ENCODE data around the gene PARPBP.
"Not testable (repeated sequence)": the region's sequence is repeated elsewhere in the genome, so short reads cannot be mapped to it uniquely, and the experiment has no call there.

PARPBP gene, protein sequence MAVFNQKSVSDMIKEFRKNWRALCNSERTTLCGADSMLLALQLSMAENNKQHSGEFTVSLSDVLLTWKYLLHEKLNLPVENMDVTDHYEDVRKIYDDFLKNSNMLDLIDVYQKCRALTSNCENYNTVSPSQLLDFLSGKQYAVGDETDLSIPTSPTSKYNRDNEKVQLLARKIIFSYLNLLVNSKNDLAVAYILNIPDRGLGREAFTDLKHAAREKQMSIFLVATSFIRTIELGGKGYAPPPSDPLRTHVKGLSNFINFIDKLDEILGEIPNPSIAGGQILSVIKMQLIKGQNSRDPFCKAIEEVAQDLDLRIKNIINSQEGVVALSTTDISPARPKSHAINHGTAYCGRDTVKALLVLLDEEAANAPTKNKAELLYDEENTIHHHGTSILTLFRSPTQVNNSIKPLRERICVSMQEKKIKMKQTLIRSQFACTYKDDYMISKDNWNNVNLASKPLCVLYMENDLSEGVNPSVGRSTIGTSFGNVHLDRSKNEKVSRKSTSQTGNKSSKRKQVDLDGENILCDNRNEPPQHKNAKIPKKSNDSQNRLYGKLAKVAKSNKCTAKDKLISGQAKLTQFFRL

DNA sequence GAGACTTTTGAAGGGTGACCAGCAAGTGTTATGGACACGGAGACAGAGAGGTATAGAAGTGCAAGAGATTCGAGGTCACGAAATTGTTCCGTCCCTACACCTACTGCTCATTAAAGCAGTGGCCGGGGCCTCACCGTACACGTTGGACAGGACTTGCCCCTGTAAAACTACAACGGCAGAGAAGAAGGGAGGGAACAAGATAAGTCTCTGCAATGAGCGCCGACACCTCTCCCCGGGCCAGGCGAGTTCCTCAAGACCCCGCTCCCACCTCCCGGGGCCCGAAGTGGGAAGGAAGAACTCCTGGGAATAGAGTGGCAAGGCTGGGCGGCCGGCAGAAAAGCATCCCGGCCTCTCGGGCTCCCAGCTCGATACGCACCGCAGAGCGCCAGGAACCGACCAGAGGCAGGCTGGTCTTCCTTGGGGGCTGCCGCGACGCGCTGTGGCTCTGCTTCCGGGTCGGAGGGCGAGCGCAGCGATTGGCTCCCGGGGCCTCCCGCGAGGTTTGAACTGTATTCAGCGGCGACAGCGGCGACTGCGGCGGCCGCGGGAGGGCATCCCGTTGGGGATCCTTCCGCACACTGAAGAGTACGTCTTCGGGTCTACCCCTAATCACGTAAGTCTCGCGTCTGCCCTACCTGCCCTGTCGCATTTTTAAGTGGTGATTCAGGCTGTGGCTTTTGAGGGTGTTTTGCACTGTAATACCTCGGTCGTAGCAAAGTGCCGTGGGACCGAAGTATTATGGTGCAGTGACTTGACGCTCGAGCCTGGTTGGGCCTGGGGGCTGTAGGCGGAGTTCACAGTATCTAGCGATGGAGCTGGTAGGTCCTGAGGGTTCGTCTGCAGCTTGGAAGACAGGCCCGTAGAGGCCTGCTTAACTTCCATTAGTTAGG is at the start of gene PARPBP, which contains the start of gene NUP37:
Gene PARPBP (plus strand): TSS at position 510 of the 890 bp plus-strand sequence. CDS start 3,706 bp downstream, outside the sequence.
Gene NUP37 (minus strand): TSS at position 441 of the 890 bp plus-strand sequence. CDS start 1,596 bp downstream, outside the sequence.
- peak; percentile 67 for DNase-seq

DNA sequence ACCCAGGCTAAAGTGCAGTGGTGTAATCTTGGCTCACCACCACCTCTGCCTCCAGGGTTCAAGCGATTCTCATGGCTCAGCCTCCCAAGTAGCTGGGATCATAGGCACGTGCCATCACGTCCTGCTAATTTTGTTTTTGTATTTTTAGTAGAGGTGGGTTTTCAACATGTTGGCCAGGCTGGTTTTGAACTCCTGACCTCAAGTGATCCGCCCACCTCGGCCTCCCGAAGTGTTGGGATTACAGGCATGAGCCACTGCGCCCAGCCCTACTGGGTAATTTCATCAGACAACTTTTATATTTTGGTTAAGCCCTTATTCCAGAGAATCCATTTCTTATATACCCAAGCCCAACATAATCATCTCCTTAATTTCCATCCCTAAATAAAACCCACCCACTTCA is 47.9 kb upstream of the PARPBP start:
- not testable (repeated sequence) for DNase-seq

DNA sequence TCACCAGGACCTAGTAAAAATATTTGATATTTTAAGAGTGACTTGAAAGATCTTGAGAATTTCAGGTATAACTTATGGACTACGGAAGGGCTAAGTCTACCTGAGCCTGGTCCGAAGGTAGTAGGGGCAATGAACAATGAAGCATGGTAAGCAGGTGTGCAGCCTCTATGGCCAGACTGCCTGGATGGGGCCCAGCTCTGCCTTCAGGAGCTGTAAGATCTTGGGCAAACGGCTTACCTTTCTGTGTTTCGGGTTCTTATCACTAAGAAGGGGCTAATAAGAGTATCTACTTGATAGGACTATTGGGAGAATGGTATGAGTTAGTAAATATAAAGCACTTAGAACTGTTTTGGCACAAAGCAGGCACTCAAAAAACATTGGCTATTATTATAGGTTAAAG is 39.1 kb upstream of the PARPBP start:
- DNase-seq: no peak

DNA sequence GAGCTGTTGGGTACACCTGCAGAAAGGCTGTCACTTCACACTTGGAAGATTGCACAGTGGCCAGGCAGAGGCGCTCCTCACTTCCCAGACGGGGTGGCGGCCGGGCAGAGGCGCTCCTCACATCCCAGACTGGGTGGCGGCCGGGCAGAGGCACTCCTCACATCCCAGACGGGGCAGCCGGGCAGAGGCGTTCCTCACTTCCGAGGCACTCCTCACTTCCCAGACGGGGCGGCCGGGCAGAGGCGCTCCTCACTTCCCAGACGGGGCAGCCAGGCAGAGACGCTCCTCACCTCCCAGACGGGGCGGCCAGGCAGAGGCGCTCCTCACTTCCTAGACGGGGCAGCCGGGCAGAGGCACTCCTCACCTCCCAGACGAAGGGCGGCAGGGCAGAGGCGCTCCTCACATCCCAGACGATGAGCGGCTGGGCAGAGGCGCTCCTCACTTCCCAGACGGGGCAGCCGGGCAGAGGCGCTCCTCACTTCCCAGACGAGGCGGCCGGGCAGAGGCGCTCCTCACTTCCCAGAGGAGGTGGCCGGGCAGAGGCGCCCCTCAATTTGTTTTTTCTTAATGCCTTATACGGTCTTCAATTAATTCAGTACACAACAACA is 30.7 kb upstream of the PARPBP start:
- DNase-seq: not testable (repeated sequence)

DNA sequence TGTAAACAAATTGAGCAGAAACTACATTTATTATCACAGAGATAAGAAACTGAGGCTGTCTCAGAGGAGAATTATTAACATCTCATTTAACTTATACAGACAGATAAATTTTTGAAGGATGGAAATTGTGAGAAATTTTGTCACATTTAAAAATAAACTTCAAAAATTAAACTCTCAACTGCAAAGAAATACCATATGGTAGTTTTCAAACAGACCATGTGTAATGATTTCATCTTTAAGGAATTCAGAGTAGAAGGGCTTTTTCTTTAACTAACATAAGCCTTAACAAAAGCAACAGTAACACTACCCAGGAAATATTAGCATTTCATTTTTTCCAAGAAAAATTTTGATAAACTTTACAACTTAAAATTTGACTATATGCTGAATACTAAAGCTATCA is 26.7 kb upstream of the PARPBP start:
- no peak for DNase-seq

DNA sequence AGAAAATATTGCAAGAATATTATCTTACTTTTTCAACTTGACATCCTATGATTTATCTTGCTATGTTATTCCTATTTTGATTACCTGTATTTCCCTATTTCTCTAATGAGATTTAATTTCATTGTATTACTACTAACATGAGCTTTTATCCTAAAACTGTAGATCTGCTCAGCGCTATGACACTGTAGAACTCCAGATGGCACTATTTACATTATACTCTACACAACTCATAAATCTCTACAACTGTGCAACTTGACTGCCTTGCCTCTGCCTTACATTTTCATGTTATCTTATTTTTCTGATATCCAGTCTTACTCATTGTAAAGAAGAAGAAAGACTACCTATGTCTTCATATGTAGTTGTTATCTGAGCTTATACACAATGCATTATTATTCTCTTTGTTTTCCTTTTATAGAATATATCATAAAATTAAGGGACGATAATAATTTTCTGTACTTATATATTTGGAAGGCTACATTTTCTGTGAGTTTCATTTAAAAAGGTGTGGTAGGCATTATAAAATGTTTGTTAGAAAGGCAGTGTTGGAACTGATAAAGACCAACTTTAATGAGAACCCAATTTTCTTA is 24.2 kb upstream of the PARPBP start:
- DNase-seq: peak; percentile 16

DNA sequence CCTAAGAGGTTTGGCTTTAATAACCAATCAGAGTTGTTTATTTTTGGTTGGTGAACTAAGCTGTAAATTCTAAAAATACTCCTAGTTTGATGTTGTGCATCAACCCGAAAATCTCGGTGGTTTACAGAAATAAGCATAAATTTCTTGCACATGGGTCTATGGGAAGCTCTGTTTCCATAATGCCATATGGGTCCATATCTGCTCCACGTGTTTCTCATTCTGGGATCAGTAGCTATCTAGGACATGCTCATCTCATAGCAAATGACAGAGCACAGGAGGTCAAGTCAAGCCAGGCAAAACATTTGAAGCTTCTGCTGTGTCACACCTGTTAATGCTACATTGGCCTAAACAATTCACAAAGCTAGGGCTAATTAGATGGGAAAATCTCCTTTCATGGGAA is 23.1 kb upstream of the PARPBP start:
- peak; percentile 21 for DNase-seq

DNA sequence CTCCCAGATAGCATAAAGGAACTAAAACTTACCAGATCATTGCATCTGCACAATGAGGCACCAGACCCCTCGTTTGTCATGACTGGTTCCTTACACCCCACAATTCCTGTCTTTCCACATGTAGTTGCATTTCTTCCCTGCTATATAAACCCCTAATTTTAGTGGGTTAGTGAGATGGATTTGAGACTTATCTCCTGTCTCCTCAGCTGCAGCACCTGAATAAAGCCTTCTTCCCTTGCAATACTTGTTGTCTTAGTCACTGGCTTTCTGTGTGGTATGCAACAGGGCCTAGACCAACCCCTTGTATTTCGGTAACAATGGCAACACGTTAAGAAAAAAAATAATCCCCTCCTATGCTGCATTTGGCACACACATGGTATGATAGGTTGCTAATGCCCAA is 13.1 kb upstream of the PARPBP start:
- DNase-seq: no peak

DNA sequence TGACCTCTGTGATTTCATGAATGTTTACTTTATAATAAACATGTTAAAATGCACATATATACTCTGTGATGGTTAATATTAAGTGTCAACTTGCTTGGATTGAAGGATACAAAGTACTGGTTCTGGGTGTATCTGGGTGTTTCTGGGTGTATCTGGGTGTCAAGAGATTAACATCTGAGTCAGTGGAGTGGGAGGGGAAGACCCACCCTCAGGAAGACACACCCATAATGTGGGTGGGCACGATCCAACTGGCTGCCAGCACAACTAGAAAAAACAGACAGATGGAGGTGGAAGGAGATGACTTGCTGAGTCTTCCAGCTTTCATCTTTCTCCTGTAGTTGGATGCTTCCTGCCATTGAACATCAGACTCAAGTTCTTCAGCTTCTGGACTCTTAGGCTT is 12.0 kb upstream of the PARPBP start:
- no peak for DNase-seq

DNA sequence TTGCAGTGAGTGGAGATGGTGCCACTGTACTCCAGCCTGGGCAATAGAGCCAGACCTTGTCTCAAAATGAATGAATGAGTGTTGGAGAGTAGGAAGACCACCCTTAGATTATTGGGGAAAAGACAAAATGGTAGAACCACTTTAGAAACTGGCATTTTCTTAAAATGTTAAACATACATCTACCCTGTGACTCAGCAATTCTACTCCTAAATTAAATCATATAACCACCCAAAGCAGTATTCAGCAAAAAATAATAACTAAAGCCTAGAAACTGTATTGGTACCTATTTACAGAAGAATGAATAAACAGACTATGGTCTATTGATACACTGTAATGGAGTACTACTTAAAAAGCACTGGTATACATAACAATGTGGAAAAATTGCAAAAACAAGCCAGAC is 9.2 kb upstream of the PARPBP start:
- DNase-seq: no peak

DNA sequence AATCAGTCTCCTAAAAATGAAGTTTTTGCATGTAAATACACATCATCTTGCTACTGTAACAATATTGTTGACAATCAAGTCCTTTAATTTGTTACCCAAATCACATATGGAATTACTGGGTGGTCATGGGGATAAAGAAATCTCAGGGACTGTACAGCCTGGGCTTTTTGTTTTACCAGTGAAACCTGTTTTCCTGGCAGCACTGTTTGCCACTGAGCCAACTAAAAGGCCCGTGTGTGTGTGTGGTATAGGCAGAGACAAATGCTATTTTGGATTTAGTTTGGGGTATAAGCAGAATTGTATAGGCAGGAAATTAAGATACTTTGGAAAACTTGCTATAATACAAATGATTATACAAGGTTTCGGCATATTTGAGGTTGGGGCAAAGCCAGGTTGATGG is 5.8 kb upstream of the PARPBP start:
- DNase-seq: no peak

DNA sequence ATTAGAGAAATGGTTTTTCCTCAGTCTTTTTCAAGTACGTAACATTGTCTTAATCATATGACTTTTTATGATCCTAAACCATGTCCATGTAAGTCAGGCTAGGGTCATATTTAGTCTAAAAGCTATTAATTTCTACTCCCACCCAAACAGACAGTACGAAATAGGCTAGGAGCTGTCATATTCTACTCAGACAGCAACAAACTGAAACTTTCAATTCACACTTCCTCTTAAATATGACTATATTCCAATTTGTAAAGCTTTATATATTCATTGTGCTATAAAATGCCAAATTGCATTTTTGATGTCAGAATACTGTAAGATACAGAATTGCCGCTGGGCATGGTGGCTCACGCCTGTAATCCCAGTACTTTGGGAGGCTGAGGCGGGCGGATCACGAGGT is 3.6 kb upstream of the PARPBP start:
- DNase-seq: no peak

DNA sequence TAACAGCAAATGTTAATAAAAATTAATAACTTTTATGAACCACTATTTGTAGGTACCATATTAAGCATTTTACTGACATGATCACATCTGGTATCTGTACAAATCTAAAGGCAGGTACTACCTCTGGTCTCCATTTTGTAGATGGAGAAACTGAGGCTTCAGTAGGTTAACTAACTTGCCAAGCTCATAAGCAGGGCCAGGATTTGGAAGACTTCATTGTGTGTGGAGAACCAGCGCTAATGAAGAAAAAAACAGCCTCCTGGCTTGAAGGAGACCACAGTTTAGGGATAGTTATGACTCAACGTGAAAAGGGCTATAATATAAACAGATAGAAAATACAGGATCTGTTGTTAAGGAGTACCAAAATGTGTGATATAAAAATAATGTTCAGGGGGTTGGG is 1.1 kb upstream of the PARPBP start:
- no peak for DNase-seq

DNA sequence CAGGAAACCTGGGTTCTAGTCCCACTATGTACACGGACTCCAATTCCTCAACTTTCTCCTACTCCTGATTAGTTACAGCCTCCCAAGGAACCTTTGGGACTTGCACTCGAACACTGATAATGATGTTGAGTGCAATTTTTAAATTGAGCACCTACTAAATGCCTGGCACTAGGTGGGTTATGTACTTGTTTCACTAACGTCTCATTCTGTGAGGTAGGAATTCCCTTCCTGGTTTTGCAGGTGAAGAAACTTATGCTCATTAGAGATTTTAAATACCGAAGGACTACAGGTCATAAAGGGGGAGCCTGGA is 536 bp downstream of the PARPBP start:
- DNase-seq: no peak

DNA sequence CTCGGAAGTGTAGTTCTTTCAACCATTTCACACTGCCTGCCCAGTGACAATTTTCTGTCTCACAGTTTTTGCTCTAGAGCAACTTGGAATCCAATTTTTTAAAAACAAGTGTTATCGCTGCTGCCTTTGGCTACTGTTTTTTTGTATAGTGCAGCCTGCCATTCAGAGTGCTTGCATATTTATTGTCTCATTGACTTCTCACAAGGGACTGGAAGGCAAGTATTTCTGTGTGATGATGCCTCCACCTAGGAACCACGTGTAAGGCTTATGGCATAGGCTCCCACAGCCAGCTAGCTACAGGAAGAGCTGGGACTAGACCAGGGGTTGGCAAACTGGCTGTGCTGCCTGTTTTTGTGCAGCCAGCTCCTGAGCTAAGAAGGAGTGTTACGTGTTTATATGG is 903 bp downstream of the PARPBP start:
- no peak for DNase-seq

DNA sequence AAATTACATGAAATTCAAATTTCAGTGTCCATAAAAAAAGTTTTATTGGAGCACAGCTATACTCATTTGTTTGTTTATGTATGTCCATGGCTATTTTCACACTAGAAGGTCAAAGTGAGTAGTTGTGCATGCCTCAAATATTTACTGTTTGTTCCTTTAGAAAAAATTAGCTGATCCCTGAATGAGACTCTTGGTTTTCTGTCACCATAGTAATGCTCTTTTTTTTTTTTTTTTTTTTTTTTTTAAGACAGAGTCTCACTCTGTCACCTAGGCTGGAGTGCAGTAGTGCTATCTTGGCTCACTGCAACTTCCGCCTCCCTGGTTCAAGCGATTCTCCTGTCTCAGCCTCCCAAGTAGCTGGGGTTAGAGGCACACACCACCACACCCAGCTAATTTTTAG is 1.3 kb downstream of the PARPBP start:
- not testable (repeated sequence) for DNase-seq

DNA sequence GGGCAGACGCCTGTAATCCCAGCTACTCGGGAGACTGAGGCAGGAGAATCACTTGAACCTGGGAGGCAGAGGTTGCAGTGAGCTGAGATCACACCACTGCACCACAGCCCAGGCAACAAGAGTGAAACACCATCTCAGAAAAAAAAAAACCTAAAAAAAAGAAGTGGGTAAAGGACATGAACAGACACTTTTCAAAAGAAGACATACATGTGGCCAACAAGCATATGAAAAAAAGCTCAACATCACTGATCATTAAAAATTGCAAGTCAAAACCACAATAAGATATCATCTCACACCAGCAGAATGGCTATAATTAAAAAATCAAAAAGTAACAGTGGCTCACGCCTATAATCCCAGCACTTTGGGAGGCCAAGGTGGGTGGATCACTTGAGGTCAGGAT is 10.7 kb downstream of the PARPBP start:
- DNase-seq: not testable (repeated sequence)

DNA sequence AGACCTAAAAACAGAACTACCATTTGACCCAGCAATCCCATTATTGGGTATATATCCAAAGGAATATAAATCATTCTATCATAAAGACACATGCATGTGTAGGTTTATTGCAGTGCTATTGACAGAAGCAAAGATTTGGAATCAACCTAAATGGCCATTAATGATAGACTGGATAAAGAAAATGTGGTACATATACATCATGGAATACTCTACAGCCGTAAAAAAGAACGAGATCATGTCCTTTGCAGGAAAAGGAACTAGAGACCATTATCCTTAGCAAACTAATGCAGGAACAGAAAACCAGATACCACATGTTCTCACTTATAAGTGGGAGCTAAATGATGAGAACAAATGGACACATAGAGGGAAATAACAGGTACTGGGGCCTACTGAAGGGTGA is 11.5 kb downstream of the PARPBP start:
- DNase-seq: not testable (repeated sequence)

DNA sequence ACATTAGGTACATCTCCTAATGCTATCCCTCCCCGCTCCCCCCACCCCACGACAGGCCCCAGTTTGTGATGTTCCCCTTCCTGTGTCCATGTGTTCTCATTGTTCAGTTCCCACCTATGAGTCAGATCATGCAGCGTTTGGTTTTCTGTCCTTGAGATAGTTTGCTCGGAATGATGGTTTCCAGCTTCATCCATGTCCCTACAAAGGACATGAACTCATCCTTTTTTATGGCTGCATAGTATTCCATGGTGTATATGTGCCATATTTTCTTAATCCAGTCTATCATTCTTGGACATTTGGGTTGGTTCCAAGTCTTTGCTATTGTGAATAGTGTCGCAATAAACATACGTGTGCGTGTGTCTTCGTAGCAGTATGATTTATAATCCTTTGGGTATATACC is 17.6 kb downstream of the PARPBP start:
- not testable (repeated sequence) for DNase-seq

DNA sequence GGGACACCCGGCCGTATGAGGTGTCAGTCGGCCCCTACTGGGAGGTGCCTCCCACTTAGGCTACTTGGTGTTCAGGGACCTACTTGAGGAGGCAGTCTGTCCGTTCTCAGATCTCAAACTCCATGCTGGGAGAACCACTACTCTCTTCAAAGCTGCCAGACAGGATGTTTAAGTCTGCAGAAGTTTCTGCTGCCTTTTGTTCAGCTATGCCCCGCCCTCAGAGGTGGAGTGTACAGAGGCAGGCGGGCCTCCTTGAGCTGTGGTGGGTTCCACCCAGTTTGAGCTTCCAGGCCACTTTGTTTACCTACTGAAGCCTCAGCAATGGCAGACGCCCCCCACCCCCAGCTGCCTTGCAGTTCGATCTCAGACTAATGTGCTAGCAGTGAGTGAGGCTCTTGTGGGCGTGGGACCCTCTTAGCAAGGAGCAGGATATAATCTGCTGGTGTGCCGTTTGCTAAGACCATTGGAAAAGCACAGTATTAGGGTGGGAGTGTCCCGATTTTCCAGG is 22.9 kb downstream of the PARPBP start:
- not testable (repeated sequence) for DNase-seq

DNA sequence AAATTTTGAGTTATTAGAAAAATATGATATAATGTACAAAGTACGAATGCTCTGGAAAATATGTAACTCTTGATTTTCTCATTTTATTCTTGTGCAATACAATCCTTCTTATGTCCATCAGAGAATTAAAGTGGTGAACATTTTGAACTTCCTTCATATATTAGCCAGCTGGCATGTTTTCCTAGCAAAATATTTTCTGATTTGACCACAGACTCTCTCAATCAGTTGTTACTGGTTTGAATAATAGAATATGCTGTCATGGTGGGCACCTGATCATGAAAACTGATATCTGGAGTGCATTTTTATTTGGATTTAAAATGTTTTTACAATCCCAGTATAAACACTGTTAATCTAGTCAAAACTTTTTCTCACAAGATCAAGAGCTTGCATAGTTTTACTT is 24.2 kb downstream of the PARPBP start:
- no peak for DNase-seq

DNA sequence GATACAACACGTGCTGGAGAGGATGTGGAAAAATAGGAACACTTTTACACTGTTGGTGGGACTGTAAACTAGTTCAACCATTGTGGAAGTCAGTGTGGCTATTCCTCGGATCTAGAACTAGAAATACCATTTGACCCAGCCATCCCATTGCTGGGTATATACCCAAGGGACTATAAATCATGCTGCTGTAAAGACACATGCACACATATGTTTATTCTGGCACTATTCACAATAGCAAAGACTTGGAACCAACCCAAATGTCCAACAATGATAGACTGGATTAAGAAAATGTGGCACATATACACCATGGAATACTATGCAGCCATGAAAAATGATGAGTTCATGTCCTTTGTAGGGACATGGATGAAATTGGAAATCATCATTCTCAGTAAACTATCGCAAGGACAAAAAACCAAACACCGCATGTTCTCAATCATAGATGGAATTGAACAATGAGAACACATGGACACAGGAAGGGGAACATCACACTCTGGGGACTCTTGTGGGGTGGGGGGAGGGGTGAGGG is 27.1 kb downstream of the PARPBP start:
- not testable (repeated sequence) for DNase-seq
